DND-41 (cell line): ENCODE data around the gene GPA33.

Source experiments
- CTCF ChIP-seq: IDR thresholded peaks from 2 replicates; pipeline ENCODE4 v1.5.1; 2012; ENCODE audit warnings: borderline replicate concordance, low read length, moderate library complexity, mild to moderate bottlenecking; ENCODE audit not compliant: poor library complexity, severe bottlenecking; ENCODE audit errors: extremely low read depth
- EZH2 ChIP-seq: IDR thresholded peaks from 3 replicates; pipeline ENCODE4 v1.6.1; 2012; ENCODE audit warnings: borderline replicate concordance, low read depth, mild to moderate bottlenecking, moderate library complexity, low read length, inconsistent platforms; ENCODE audit not compliant: severe bottlenecking

GRCh38 chr1:167052389-167052788 lies 37.8 kb downstream of the GPA33 start:
- TF ChIP-seq CTCF (peak; percentile 58), EZH2 (no peak)
